IMR-90 (cell line): ENCODE data around the gene APBB3. TPM values are rescaled to one million over a fixed set of nuclear protein-coding genes. Genes with fewer than 3 reads are reported as not detected.

Experiments
- ATAC-seq: fragments of 200-7000 bp; cut with Tn5 transposase; 2 replicates; pipeline ENCODE4 v1.9.1; 2020; ENCODE audit warnings: low read depth, mild to moderate bottlenecking, moderate library complexity
- BruUV-seq: library from RNA; stranded (reverse); fragments of 400-500 nt; replicated peaks from 2 replicates; lab custom pipeline; 2021; lab: Mats Ljungman, UMichigan
- CTCF ChIA-PET: fragments of 300-600 bp; formaldehyde crosslinking; extraction: SDS; loops from one replicate; lab custom pipeline; 2021; ENCODE audit warnings: antibody characterized with exemption; lab: Yijun Ruan, JAX
- POLR2A ChIA-PET: fragments of 300-600 bp; sonication (Branson Sonifier 250); formaldehyde crosslinking; loops from one replicate; lab custom pipeline; 2022; ENCODE audit warnings: antibody characterized with exemption; ENCODE audit not compliant: unreplicated experiment; lab: Charles Lee
- DNase-seq: peaks from one replicate; pipeline ENCODE4 v3.0.0; 2013
- H2AFZ ChIP-seq: replicated peaks from 2 replicates; pipeline ENCODE3; 2013; ENCODE audit warnings: low read length, mild to moderate bottlenecking; ENCODE audit not compliant: poor library complexity
- H2AK5ac ChIP-seq: 2 replicates; pipeline ENCODE4 v1.6.1; 2013; ENCODE audit warnings: low read depth, low read length, inconsistent platforms
- H2AK9ac ChIP-seq: replicated peaks from 2 replicates; pipeline ENCODE3; 2013; ENCODE audit warnings: mild to moderate bottlenecking, low read depth, low read length, moderate library complexity; ENCODE audit not compliant: poor library complexity
- H2BK120ac ChIP-seq: 2 replicates; pipeline ENCODE4 v1.6.1; 2013; ENCODE audit warnings: low read depth, low read length, inconsistent platforms
- H2BK15ac ChIP-seq: 3 replicates; pipeline ENCODE4 v1.6.1; 2013; ENCODE audit warnings: low read depth, low read length, inconsistent platforms
- H2BK20ac ChIP-seq: 2 replicates; pipeline ENCODE4 v1.6.1; 2013; ENCODE audit warnings: low read depth, mild to moderate bottlenecking, inconsistent platforms, low read length, moderate library complexity
- H2BK5ac ChIP-seq: 2 replicates; pipeline ENCODE4 v1.6.1; 2013; ENCODE audit warnings: mild to moderate bottlenecking, low read depth, low read length, inconsistent platforms; ENCODE audit not compliant: poor library complexity, severe bottlenecking
- H3K14ac ChIP-seq: replicated peaks from 2 replicates; pipeline ENCODE4 v1.6.1; 2013; ENCODE audit warnings: low read depth, low read length, inconsistent platforms
- H3K18ac ChIP-seq: 2 replicates; pipeline ENCODE4 v1.6.1; 2013; ENCODE audit warnings: low read depth, low read length, control low read depth
- H3K23ac ChIP-seq: 2 replicates; pipeline ENCODE4 v1.6.1; 2013; ENCODE audit warnings: low read depth, low read length, inconsistent platforms
- H3K27ac ChIP-seq: 2 replicates; pipeline ENCODE4 v1.5.1; 2013; ENCODE audit warnings: mild to moderate bottlenecking, control low read depth, low read length; ENCODE audit not compliant: insufficient read depth
- H3K27me3 ChIP-seq: 2 replicates; pipeline ENCODE4 v1.6.1; 2013; ENCODE audit warnings: low read length; ENCODE audit not compliant: control insufficient read depth, insufficient read depth
- H3K36me3 ChIP-seq: 2 replicates; pipeline ENCODE4 v1.6.1; 2013; ENCODE audit warnings: low read length, mixed read lengths; ENCODE audit not compliant: control insufficient read depth, insufficient read depth
- H3K4ac ChIP-seq: 2 replicates; pipeline ENCODE4 v1.6.1; 2013; ENCODE audit warnings: low read depth, low read length, inconsistent platforms
- H3K4me1 ChIP-seq: 2 replicates; pipeline ENCODE4 v1.6.1; 2013; ENCODE audit warnings: low read length, mixed read lengths; ENCODE audit not compliant: control insufficient read depth, insufficient read depth
- H3K4me2 ChIP-seq: 2 replicates; pipeline ENCODE4 v1.6.1; 2013; ENCODE audit warnings: low read depth, mild to moderate bottlenecking, control low read depth, low read length, moderate library complexity
- H3K4me3 ChIP-seq: 2 replicates; pipeline ENCODE4 v1.5.1; 2013; ENCODE audit warnings: low read depth, mild to moderate bottlenecking, control low read depth, low read length, moderate library complexity; ENCODE audit not compliant: insufficient read depth
- H3K56ac ChIP-seq: 2 replicates; pipeline ENCODE4 v1.6.1; 2013; ENCODE audit warnings: low read length, inconsistent platforms; ENCODE audit not compliant: insufficient read depth; ENCODE audit errors: extremely low read depth
- H3K79me1 ChIP-seq, 2 experiments: 2 replicates each; pipeline ENCODE4 v1.6.1; 2013; ENCODE audit warnings: low read length in 2 of 2, inconsistent platforms in 1 of 2, low read depth in 1 of 2
- H3K9ac ChIP-seq: 2 replicates; pipeline ENCODE4 v1.6.1; 2013; ENCODE audit warnings: low read depth, low read length, control low read depth
- H3K9me1 ChIP-seq: 2 replicates; pipeline ENCODE4 v1.6.1; 2013; ENCODE audit warnings: low read length, inconsistent platforms; ENCODE audit not compliant: insufficient read depth
- H3K9me3 ChIP-seq: 2 replicates; pipeline ENCODE4 v1.6.1; 2013; ENCODE audit warnings: low read length; ENCODE audit not compliant: control insufficient read depth, insufficient read depth
- H4K20me1 ChIP-seq: 2 replicates; pipeline ENCODE4 v1.6.1; 2013; ENCODE audit warnings: low read length, inconsistent platforms; ENCODE audit not compliant: insufficient read depth
- H4K5ac ChIP-seq: 2 replicates; pipeline ENCODE4 v1.6.1; 2013; ENCODE audit warnings: mild to moderate bottlenecking, low read depth, low read length, control low read depth
- H4K8ac ChIP-seq, 2 experiments: 2 replicates each; pipeline ENCODE4 v1.6.1; 2013; ENCODE audit warnings: low read depth in 2 of 2, low read length in 2 of 2, control low read depth in 1 of 2, inconsistent platforms in 1 of 2
- H4K91ac ChIP-seq: 2 replicates; pipeline ENCODE4 v1.6.1; 2013; ENCODE audit warnings: low read depth, low read length, inconsistent platforms; ENCODE audit not compliant: insufficient read depth
- CEBPB ChIP-seq: IDR thresholded peaks from 2 replicates; pipeline ENCODE4 v1.6.1; 2012; ENCODE audit warnings: low read depth, low read length, improper control_type of control experiment
- WGBS, 2 experiments: methylation state at CpG; one replicate each; pipeline versions ENCODE4 v1.1.5 to v1.1.7; 2013; ENCODE audit warnings: missing lambda C conversion rate in 2 of 2; ENCODE audit not compliant: insufficient read length in 1 of 2; ENCODE audit errors: extremely low coverage in 2 of 2; 5-methylcytosine and 5-hydroxymethylcytosine counted together
- dilution Hi-C: fragments of 300-500 bp; cut with HindIII; formaldehyde crosslinking; loops from one replicate; pipeline ENCODE4 v1.14.3; 2018; ENCODE audit warnings: low sequenced_read_pairs; ENCODE audit not compliant: unreplicated experiment
- in situ Hi-C: fragments of 300-500 bp; cut with MboI; formaldehyde crosslinking; loops from 3 replicates; pipeline ENCODE4 v1.14.3; 2019; ENCODE audit warnings: low sequenced_read_pairs, inconsistent platforms, mixed read lengths
- intact Hi-C: fragments of 100-400 bp; cut with micrococcal nuclease; formaldehyde crosslinking; loops from 2 replicates; pipeline ENCODE4 v1.10.0; 2022
- polyA plus RNA-seq, 3 experiments: library from polyadenylated mRNA; depleted of rRNA; stranded (reverse); fragments of >200 nt; gene quantifications; 2 replicates each; pipeline ENCODE4 v1.2.3, GENCODE V29; 2012; ENCODE audit warnings: low replicate concordance in 1 of 3
- total RNA-seq: library from RNA; depleted of rRNA; stranded (reverse); fragments of >200 nt; gene quantifications from 2 replicates; pipeline ENCODE4 v1.2.3, GENCODE V29; 2012
- TF ChIP-seq, protein P1 (sequence below): fragments of 150-350 bp; IDR thresholded peaks from 2 replicates; pipeline ENCODE4 v1.6.1; 2017; ENCODE audit warnings: mild to moderate bottlenecking, antibody characterized with exemption, low read length, low read depth

APBB3 gene
- total and polyA plus RNA-seq, 2 of the 4 experiments (the other 2 are of a cell fraction): 6.6 to 23.8 TPM

DNA sequence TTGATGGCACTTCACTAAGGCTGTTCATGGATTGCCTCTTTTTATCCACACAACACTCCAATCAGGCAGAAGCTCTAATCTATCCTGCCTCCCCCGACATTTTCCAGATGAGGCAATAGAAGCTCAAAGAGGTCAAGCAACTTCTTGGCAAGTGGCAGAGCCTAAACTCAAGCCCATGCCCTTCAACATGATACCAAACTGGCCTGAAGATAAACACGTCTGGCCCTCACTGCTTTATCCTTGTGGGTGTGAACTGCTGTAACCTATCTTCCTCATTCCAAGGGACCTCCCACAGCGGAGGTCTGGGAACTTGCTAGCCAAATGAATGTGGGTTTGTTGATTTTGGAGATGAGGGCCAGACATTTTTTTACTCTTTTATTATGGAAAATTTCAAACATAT is 9.8 kb upstream of the APBB3 start:
- Histone ChIP-seq H3K9me1 (peaks cover 2% of the 10 kb centered on the region; the same call in 1 of the 2 replicates), H4K20me1 (no peaks in the 10 kb centered on the region), H3K9ac (no peak overlapping the region), H3K4ac (no peak overlapping the region), H4K5ac (no peak overlapping the region), H3K14ac (0 out of 2 replicates have a peak overlapping the region, but pooled peaks have one; percentile 68), H4K91ac (no peak overlapping the region), H2BK5ac (no peak overlapping the region), H3K27me3 (no peaks in the 10 kb centered on the region), H2AK5ac (no peak overlapping the region), H3K23ac (no peak overlapping the region), H4K8ac (no peak overlapping the region), H2AFZ (no peak overlapping the region), H3K4me1 (peaks cover 5% of the 10 kb centered on the region; the same call in 1 of the 2 replicates), H3K79me1 (no peaks in the 10 kb centered on the region; a peak in 1 of 4 replicates), H2BK15ac (no peak overlapping the region), H2BK20ac (no peak overlapping the region), H3K56ac (no peak overlapping the region), H3K4me2 (no peak overlapping the region), H3K18ac (no peak overlapping the region), H3K4me3 (no peak overlapping the region), H2AK9ac (no peak overlapping the region), H2BK120ac (no peak overlapping the region), H3K9me3 (no peaks in the 10 kb centered on the region), H3K27ac (no peak overlapping the region), H3K36me3 (0 out of 2 replicates have a peak, but pooled peaks cover 2% of the 10 kb centered on the region)
- ATAC-seq (peak; percentile 70), DNase-seq (peak; percentile 46)
- POLR2A ChIA-PET: interaction anchor here (0.6 kb wide), 1 partner anchor 27 kb away, joined by 4 read pairs; the partner anchor contains the start of gene EIF4EBP3
- dilution Hi-C loops: no loop called here
- peak; percentile 62; the same call in 1 of the 2 replicates for TF ChIP-seq CEBPB
- TF ChIP-seq, protein P1, sequence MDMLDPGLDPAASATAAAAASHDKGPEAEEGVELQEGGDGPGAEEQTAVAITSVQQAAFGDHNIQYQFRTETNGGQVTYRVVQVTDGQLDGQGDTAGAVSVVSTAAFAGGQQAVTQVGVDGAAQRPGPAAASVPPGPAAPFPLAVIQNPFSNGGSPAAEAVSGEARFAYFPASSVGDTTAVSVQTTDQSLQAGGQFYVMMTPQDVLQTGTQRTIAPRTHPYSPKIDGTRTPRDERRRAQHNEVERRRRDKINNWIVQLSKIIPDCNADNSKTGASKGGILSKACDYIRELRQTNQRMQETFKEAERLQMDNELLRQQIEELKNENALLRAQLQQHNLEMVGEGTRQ: no peak
- no TSS peak for BruUV-seq
- in situ Hi-C loops: no loop called here
- intact Hi-C loops: no loop called here
- CTCF ChIA-PET: no interaction called here
- WGBS, 2 experiments: no CpG with 5 or more reads among the region's 3 CpGs
